Gastroesophageal sphincter (tissue), 3 donors: ENCODE measurements around the gene FOSL1.
A peak's percentile ranks its signal among the peaks of the same experiment; 100 is the strongest.

ENCODE experiments used
- CTCF ChIP-seq, 4 experiments: fragments of 200-600 bp in 2 of 4; fragments of 450-650 bp in 2 of 4; sonication (generic) in 1 of 4; IDR thresholded peaks; one replicate each; pipeline ENCODE4 v1.5.1; 2017 to 2019; ENCODE audit warnings: antibody characterized with exemption in 4 of 4, mild to moderate bottlenecking in 2 of 4, moderate library complexity in 2 of 4
- EP300 ChIP-seq: sonication (generic); formaldehyde crosslinking; IDR thresholded peaks from one replicate; pipeline ENCODE4 v1.6.1; 2017; ENCODE audit warnings: antibody characterized with exemption, mild to moderate bottlenecking
- POLR2A ChIP-seq, 2 donors: fragments of 450-650 bp; IDR thresholded peaks; one replicate each; pipeline ENCODE4 v1.6.1; 2017; ENCODE audit warnings: antibody characterized with exemption in 2 of 2, mild to moderate bottlenecking in 2 of 2, moderate library complexity in 1 of 2
- POLR2AphosphoS5 ChIP-seq: sonication (generic); formaldehyde crosslinking; IDR thresholded peaks from one replicate; pipeline ENCODE4 v1.6.1; 2017; ENCODE audit warnings: antibody characterized with exemption

- TF ChIP-seq EP300 (no peak), POLR2AphosphoS5 (no peak), POLR2A (IDR thresholded peaks at IDR 0.05) (peak in 1 of 2 donors; percentile 17), CTCF (IDR thresholded peaks at IDR 0.05) (peak in 2 of 4 experiments; percentile 3 to 48)
These were observed 8.7 kb downstream of the FOSL1 start for GRCh38 chr11:65891219-65892136.
